Breast epithelium (tissue), 3 donors: ENCODE data around the gene PKIG.

Source experiments
- POLR2A ChIP-seq: fragments of 450-650 bp; IDR thresholded peaks from one replicate; pipeline ENCODE4 v1.6.1; 2016; ENCODE audit warnings: antibody characterized with exemption, mild to moderate bottlenecking, moderate library complexity
- TF ChIP-seq, protein P1 (sequence below), 3 donors: fragments of 450-650 bp; IDR thresholded peaks; one replicate each; pipeline ENCODE4 v1.5.1; 2016 to 2017; ENCODE audit warnings: antibody characterized with exemption in 3 of 3, mild to moderate bottlenecking in 3 of 3, moderate library complexity in 3 of 3

DNA sequence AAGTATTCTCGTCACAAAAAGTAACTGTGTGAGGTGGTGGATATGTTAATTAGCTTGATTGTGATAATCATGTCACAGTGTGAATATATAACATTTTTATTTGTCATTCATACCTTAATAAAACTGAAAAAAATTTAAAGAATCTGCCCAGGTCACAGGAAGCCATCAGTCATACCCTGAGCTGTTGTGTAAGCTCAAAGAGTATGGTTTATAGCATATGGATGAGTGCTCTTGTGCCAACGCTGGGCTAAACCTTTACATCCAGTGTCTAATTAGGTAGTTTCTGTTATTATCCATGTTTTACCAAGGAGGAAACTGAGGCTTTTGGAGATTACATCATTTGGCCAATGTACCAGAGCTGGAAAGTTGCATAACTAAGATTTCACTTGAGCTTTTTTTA is 11.4 kb downstream of the PKIG start:
- TF ChIP-seq, protein P1, sequence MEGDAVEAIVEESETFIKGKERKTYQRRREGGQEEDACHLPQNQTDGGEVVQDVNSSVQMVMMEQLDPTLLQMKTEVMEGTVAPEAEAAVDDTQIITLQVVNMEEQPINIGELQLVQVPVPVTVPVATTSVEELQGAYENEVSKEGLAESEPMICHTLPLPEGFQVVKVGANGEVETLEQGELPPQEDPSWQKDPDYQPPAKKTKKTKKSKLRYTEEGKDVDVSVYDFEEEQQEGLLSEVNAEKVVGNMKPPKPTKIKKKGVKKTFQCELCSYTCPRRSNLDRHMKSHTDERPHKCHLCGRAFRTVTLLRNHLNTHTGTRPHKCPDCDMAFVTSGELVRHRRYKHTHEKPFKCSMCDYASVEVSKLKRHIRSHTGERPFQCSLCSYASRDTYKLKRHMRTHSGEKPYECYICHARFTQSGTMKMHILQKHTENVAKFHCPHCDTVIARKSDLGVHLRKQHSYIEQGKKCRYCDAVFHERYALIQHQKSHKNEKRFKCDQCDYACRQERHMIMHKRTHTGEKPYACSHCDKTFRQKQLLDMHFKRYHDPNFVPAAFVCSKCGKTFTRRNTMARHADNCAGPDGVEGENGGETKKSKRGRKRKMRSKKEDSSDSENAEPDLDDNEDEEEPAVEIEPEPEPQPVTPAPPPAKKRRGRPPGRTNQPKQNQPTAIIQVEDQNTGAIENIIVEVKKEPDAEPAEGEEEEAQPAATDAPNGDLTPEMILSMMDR (IDR thresholded peaks at IDR 0.05): no peak
- no peak for TF ChIP-seq POLR2A
